NCI-H748 treated with DMSO at 0.1 percent for 48 hours (cell line): ENCODE results near the gene SEPTIN5.

Experiments used
- DNase-seq: peaks from one replicate; lab custom pipeline; 2025; lab: John Stamatoyannopoulos, UW

Gene SEPTIN5

GRCh38 chr22:19733755-19734154, 19.5 kb downstream of the SEPTIN5 start:
- DNase-seq = no peak

GRCh38 chr22:19734163-19734562, 19.9 kb downstream of the SEPTIN5 start:
- no peak for DNase-seq

GRCh38 chr22:19734837-19735382, 20.6 kb downstream of the SEPTIN5 start:
- no peak for DNase-seq

GRCh38 chr22:19735665-19736510, 21.6 kb downstream of the SEPTIN5 start:
- no peak for DNase-seq

GRCh38 chr22:19737846-19738663, 23.8 kb downstream of the SEPTIN5 start:
- DNase-seq = no peak

- DNase-seq = no peak
Measured at GRCh38 chr22:19738664-19739447, 24.6 kb downstream of the SEPTIN5 start.

GRCh38 chr22:19739448-19739895, 25.2 kb downstream of the SEPTIN5 start:
- DNase-seq = no peak

- no peak for DNase-seq
Measured at GRCh38 chr22:19739911-19740449, 25.7 kb downstream of the SEPTIN5 start.

GRCh38 chr22:19740586-19740985, 26.3 kb downstream of the SEPTIN5 start:
- no peak for DNase-seq

GRCh38 chr22:19741053-19741452, 26.8 kb downstream of the SEPTIN5 start:
- no peak for DNase-seq

- no peak for DNase-seq
Measured at GRCh38 chr22:19742160-19743066, 28.1 kb downstream of the SEPTIN5 start.

GRCh38 chr22:19743081-19743480, 28.8 kb downstream of the SEPTIN5 start:
- DNase-seq = no peak

- no peak for DNase-seq
Measured at GRCh38 chr22:19743651-19744050, 29.3 kb downstream of the SEPTIN5 start.

- no peak for DNase-seq
Measured at GRCh38 chr22:19744350-19745006, 30.2 kb downstream of the SEPTIN5 start.

GRCh38 chr22:19745155-19746101, 31.1 kb downstream of the SEPTIN5 start:
- no peak for DNase-seq

GRCh38 chr22:19746726-19747125, 32.4 kb downstream of the SEPTIN5 start:
- DNase-seq = no peak

- no peak for DNase-seq
Measured at GRCh38 chr22:19747551-19747950, 33.2 kb downstream of the SEPTIN5 start.

GRCh38 chr22:19748139-19748538, 33.8 kb downstream of the SEPTIN5 start:
- no peak for DNase-seq
